Stimulated activated CD8-positive, alpha-beta memory T cell treated with anti-CD3 and anti-CD28 coated beads, Interleukin-15, amount 100 ng/mL, for 1 hour (primary cell): ENCODE results near the gene USP48.

Source experiments
- DNase-seq: peaks from one replicate; pipeline ENCODE4 v3.0.0-alpha.2; 2020; ENCODE audit warnings: low read depth

Gene USP48

DNA sequence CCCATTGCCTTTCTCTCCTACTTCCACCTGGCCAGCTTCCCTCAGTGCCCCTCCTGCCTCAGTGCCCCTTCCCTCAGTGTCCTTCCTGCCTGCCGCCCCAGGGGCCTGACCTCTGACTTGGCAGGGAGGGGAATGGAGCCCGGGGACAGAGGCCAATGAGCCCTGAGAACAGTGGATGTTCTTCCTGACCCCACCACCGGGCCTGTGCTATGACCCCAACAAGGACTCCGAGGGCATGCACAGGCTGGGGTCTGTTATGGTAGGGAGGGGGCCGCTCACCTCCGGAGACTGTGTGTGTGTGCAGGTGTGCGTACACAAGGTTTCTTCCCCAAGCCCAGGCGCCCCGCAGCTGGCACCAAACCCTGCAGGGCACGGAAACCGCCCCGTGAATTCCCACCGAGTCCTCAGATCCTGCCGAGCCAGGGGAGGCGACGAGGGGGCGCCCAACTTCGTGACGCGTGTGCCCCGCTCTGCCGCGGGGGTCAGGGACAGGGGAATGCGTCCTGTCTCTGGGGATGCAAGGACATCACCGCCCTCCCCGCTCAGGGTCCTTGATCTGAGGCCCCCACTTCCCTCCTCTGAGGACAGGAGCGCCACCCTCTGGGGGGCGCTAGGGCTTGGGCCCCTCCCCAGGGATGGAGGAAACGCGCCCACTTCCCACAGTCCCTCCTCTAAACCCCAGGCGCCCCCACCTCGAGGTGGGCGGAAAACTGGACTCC is 114.6 kb downstream of the USP48 start:
- DNase-seq = no peak

DNA sequence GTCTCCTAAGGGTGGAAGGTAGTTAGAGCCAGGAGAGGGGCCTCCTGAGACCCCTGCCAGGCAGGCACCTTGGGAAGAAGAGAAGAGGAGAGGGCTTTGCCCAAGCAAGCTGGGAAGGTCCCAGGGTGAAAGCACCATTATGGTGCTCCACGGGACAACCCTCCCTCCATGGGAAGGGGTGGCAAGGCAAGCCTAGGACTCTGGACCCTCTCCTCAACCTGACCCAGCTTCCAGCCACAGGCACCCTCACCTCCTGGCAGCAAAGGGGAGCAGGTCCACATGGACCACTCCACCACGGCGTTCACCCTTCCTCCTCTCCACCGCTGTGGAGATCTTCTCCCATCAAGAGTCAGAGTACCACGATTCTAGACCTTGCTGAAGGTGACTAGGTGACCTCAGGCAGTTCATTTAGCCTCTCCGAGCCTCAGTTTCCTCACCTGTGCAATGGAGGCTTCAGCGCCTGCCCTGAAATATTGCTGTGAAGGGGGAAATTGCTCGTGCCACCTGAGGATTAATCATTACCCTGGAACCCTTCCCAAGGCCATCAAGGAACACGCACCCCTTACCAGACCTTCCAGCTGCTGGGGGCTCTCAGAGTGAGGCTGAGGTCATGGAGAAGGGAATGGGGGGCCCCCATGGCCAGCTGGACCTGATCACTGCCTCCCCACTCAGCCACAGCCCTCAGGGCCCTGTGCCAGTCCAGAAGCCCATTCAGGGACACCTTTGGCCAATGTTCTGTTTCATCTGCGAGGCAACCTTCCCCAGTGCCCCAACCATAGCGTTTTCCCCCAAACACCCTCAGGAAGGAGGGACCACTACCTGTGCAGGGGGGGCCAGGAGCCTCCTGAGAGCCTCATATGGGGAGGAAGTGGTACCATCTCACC is 115.4 kb downstream of the USP48 start:
- DNase-seq = no peak

DNA sequence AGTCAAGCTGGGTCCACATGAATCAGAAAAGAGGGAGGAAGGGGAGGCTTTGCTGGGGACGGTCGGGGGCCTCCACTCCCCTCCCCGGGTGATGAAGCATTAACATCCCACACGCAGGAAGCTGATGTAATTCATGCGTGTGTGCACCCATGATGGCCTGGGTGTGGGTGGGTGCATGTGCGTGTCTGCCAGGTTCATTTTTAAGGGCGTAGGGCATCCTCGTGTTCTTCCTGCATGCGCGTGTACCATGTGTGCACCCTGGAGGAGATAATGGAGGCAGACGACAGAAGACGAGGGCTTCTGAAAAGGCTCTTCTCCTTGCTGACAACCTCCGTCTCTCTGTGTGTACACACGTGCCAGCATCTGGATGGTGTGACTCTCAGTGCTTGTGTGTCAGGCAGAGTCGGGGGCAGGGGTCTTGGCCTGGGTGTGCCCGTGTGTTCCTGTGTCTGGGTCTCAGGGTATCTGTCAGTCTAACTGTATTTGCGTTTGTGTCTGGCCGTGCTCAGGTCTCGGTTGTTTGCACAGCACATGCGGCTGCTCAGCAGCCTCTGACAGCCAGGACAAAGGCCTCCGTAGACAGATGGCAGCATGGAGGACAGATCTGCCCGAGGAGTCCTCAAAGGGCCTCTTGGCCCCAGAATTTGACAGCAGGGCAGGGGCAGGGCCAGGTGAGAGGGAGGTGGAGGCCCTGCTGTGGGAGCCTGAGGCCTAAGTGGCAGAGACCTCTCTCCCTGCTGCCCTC is 116.2 kb downstream of the USP48 start:
- DNase-seq = no peak

DNA sequence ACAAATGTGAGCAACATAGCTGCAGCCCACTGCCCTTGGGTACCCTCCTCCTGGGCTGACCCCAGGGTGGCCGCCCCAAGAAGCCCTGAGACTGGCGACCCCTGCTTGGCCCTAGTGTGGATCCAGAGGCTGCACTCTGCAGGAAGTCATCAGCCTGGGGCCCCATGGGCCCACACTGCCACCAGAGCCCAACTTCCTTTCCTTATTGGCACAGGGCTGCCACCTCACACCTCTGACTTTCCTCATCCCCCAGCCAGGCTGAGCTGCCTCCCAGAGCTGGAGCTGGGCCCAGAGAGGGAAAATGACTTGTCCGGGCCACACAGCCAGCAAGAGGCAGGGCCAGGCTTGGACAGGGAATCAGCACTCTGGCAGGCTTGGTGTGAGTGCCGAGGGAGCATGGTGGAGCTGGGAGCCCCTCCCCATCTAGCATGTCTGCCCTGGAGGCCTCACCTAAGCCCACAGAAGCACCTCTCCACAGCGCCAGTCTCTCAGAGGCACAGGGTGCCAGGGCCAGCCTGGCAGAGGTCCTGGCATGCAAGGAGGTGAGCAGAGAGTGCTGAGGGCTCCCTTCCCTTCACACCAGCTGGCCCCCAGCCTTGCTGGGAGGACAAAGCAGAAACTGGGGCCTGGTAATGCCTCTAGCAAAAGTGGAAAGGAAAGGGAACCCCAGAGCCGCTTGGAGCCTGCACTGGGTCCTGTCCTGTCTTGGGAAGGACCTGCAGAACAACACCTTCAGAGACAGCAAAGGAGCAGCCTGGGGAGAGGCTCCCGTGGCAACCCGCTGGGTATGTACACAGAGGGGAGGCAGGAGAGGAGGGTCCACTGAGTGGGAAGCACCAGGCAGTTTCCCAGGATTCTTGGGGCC is 117.0 kb downstream of the USP48 start:
- no peak for DNase-seq

DNA sequence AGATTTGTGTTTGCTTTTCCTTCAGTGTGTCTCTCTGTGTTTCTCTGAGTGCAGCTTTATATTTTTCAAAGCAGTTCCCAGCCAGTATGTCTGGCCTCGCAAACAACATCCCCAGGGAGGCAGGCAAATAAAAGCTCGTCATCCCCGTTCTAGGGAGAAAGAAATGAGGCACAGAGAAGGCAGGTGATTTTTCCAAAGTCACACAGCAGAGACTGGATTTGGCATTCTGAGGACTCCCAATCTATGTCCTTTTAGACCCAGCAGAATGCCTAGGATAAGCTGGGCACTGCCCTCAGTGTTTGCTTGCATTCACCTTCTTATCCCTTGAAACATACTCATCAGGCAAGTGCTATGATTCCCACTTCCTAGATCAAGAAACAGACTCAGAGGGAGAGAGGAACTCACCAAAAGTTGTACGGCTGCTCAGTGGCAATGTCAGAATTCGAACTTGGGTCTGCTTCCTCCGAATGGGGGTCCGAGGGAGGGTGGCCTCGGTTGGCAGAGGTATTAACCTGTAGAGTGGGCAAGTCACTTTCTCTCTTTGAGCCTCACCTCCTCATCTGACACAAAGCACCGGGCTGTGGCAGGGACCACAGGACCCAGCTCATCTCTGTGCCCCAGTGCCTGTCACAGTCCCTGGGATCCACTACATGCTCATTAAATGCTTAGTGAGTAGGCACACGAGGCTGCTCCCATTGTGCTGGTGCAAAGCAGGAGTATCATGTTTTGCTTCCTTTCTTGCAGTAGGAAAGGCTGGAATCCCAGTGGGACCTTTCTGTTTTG is 118.0 kb downstream of the USP48 start:
- no peak for DNase-seq

DNA sequence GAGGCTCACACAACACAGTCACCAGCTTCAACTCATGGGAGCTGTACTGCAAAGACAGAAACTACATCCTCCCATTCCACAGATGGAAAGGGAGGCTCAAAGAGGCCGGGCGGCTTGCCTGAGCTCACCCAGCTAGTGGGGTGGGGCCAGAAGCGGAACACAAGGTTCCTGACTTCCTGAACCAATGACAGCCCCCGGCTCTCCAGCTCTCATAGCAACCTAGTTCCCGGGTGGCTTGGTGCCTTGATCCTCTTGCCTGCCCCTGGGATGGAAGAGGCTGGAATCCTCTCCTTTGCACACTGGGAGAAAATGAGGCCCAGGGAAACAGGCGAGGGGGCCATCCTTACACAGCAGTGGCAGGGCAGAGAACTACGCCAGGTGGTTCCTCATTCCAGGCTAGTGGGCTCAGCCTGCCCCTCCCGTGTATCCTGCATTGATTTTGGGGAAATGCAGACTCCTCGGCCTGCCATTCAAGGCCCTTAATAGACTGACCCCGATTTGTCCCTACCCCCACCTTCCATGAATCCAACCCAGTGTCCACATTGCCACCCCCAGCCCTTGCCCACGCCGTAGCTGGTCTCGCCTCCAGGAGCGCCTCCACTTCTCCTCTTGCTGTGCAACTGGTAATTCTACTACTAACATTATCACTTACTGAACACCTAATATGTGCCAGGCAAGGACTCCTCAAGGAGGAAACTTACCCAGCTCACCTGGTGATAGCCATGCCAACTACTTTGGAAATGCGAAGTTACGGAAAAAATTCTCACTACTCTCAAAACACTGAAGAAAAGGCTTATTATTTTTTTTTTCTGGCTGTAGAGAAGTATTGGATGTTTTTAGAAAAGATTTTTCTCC is 118.8 kb downstream of the USP48 start:
- DNase-seq = no peak

DNA sequence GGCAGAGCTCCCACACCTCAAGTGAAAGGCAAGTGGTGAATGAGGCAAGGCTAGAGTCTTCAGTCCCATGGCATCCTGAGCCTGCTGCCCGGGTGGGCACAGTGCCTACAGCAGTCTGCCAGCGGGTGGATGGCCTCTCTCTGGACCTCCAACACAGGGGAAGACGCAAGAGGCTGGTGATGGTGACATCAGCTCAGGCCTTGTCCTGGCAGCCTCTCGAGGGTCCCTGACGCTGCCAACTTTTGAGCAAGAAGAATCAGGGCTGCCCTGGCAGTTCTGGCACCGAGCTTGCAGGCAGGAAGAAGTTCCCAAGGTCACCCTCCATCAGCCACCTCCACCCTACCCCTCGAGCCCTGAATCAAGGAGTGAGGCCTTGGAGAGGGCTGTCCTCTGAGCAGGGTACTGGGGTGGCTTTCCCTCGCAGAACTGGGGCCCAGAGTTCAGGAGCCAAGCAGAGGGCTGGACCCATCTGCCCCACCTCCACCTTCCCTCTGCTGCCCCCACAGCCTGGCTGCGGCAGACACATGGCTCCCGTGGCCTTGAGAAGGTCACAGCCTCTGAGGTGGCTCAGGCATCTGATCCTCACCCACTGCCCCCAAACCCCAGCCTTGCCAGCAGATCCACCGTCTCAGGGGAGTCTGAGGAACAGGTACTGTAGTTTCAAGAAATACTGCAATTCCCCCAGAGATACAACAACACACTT is 119.5 kb downstream of the USP48 start:
- no peak for DNase-seq

DNA sequence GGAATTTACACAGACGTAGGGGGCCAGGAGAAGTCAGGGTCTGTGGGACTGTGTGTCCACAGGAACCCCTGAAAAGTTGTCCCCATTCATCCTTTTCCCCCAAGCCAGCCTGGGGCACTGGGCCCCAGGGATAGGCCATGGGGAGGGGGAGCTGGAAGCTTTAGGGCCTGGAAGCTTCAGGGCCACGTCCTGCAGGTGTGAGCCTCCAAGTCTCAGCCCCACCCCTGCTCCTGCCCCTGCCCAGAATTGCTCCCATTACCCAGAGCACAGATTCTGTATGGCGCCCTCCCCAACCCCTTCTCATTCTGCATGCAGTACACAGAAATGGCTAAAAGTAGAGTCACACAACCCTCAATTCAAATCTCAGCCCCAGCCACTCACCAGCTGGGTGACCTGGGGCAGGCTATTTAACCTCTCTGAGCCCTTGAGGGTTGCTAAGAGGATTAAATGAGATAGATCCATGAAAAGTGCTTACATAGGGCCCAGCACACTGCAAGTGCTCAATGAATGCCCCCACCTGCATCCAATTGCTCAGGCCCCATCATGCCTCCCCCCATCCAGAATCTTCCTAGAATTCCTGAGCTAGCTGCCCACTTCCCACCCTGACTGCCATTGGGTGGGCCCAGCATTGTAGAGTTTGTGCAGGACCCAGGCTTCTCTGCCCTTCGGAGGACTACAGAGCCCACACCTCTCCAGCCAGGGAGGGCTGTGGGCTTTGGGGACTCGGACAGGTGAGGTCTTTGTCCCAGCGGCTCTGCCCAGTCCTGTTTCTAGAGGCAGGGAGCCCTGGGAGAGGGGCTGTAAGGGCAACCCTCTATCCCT is 120.3 kb downstream of the USP48 start:
- no peak for DNase-seq

DNA sequence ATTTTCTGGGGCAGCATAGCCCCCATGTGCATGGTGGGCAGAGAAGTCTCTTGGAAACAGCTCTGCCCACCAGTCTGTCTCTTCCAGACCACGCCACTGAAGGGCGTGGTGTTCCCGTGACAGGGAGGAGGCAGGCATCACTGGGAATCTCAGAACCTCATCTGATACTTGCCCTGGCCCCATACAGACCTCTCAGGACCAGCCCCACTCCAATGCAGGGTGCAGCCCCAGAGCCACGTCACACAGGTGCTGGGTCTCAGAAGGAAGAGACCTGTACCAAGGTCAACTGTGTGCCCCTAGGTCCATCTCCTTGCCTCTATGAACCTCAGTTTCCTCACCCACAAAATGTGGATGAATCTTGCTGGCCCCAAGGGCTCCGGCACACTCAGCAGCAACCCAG is 121.1 kb downstream of the USP48 start:
- no peak for DNase-seq

DNA sequence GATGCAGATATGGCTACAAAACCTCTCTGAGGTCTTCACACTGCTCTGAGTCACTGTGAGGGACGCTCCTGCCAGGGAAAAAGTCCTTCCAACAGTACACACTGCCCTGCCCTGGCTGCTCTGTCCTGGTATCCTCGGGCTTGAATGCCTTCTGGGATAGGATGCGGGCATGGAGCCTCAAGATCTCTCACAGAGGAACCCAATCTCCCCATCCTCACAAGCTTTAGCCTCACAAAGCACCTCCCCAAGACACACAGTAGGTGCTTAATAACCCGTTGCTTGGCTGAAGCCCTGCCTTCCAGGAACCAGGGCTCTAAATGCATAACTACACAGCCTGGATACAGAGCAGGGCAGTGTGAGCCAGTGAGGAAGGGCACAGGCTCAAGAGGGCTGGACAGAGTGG is 123.0 kb downstream of the USP48 start:
- DNase-seq = no peak

DNA sequence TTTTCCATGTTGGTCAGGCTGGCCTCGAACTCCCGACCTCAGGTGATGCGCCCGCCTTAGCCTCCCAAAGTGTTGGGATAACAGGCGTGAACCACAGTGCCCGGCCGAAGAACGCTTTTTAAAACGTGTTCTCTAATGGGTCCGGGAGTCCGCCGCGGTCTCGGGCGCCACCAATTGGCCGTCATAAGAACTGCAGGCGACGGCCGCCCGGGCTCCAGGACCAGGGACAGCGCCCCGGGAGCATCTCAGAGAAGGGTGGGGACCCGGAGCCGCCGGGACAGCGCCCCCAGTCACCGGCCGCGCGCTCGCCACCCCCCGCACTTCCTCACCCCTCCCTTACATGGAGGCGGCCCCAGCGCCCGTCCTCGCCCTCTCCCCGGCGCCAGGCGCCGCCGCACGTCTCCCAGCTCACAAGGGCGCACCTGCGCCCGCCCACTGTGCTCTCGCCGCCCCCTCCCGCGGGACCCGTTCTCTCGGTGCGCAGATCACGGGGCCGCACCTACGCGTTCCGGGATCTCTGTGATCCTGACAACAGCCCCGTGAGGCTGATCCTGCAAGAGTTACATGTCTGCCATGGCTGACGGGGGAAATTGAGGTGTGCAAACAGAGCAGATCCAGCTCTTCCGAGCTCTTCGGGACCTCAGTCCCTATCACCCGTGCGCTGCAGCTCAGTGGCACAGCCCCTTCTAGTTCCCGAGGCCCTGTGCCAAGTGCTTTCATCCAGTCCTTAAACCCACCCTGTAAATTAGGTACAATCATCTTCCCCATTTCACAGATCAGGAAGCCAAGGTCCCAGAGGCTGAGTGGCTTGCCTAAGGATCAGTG is 123.6 kb downstream of the USP48 start:
- peak; percentile 49 for DNase-seq

DNA sequence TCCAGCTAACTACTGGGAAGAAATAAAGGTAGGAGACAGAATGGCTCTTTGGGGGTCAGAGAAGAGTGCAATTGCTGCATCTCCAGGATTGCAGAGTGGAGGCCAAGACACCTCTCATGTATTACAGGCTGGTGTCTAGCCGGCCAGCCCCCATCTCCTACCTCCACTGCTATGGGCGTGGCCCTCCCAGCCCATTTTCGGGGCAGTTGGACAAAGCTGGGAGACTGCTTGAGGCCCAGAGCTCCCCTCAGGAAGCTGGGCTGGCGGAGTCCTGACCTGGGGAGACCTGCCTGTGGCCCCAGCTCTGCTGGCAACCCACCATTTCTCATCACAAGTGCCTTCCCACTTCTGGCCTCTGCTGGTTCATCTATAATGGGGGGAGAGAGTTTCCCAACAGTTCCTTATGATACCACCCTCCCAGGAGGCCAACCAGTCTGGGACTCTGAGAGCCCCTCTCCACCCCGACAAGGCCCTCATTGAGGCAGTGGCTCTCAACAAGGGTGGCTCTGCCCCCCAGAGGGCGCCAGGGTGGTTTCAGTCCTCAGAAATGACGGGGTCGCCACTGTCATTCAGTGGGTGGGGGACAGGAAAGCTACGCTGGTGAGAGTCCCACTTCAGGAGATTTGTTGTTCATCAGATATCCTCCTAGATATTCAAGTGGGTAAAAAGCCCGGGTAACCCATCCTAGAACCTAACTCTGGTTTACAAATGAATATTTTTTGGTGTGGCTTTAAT is 125.3 kb downstream of the USP48 start:
- no peak for DNase-seq

DNA sequence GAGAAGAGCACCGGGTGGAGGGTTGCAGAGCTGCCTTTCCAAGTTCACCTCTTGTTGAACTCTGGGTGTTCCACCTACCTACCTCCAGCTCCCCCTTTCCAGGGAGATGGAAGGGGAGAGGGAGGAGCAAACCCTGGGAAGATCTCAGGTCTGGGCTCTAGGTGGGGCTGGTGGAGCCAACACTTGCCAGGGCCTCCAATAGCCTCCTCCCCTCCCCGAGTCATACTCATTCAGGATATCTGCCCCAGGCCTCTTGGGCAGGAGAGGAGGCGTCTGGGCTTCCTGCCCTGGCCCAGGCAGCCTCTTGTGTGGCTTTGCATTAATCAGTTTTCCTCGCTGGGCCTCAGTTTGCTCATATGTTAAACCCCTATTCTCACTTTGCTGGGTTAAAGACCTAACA is 127.2 kb downstream of the USP48 start:
- DNase-seq = no peak

DNA sequence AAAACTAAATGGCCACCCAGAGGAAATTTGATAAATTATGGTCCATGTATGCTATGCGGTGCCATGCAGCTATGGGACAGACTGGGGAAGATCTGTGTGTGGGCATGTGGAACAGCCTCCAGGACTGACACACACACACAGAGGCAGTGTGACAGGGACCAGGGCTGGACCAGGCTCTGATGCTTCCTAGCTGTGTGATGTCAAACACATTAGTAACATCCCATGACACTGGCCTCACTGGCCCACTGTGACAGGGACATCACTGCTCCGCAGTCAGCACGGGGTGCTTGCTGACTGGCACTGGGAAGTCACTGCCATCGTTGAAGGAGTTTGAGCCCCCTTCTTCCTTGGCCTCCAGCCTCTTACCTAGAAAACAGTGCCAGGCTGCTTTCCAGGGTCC is 127.7 kb downstream of the USP48 start:
- DNase-seq = no peak

DNA sequence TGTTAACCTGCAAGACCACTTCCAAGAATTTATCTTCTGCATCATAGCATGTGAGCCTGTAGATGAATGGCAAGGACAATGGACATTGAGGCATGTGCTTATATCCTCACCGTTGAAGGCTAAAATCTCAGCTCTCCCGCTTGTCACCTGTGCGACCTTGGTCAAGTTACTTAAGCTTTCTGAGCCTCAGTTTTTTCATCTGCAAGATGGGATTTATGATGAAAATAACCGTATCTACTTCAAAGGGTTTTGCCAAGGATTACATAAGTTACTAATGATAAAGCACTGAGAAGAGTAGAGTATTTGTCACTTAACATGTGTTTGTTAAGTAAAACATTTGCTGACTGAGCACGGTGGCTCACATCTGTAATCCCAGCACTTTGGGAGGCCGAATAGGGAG is 128.7 kb downstream of the USP48 start:
- DNase-seq = no peak

DNA sequence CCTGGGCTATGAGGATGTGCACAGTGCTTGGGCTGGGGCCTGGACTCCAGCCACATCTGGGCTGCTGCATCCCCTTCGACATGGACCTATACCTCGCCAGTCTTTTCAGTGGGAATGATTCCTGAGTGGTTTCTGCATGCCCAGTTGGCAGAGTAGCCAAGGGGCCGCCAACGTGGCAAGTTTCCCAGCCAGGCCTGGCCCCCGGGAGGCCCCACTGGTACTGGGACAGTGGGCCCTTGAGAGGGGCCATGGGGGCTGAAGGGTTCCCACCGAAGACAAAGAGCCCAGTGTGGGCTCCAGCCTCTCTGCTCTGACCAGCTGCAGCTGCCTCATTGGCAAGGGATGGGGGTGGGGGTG is 129.2 kb downstream of the USP48 start:
- DNase-seq = no peak
